GM15510 (cell line): ENCODE results near the gene RNF144A.

Source experiments
- POLR2A ChIP-seq: IDR thresholded peaks from 3 replicates; pipeline ENCODE4 v1.6.1; 2011; ENCODE audit warnings: borderline replicate concordance; ENCODE audit not compliant: insufficient read length; ENCODE audit errors: extremely low read depth

The RNF144A gene, protein sequence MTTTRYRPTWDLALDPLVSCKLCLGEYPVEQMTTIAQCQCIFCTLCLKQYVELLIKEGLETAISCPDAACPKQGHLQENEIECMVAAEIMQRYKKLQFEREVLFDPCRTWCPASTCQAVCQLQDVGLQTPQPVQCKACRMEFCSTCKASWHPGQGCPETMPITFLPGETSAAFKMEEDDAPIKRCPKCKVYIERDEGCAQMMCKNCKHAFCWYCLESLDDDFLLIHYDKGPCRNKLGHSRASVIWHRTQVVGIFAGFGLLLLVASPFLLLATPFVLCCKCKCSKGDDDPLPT

DNA sequence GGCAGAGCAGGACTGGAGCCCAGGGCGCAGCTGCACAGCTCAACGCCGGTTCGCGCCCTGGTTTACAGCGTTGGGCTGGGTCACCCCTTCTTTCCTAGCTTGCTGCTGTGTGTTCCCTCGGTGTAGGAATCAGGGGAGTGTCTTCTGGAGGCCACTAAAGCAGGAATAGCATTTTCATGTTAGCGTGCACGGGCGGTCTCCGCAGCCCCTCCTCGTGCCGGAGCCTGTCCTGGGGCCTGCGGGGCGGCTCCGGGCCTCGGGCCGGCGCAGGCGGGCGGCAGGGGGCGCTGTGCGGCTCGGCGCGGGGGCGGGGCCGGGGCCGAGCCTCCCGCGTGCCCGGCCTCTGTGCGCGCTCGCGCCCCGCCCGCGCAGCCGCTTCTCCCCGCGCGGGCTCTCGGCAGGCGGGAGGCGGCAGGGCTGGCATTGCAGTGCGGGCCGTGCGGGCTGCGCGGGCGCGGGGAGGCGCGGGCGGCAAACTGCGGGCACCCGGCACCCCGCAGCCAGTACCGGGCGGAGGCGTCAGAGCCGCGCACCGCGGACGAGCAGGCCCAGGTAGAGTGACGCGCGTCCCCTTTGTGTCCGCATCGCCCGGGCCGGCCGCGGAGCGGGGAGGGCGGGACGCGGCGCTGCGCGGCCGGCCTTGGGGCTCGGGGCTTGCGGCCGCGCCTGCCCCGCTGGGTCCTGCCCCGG, at the start of gene RNF144A:
Gene RNF144A (plus strand): TSS at position 342 of the 690 bp plus-strand sequence. CDS start 79,515 bp downstream, outside the sequence.
- TF ChIP-seq POLR2A, result peak; percentile 30

DNA sequence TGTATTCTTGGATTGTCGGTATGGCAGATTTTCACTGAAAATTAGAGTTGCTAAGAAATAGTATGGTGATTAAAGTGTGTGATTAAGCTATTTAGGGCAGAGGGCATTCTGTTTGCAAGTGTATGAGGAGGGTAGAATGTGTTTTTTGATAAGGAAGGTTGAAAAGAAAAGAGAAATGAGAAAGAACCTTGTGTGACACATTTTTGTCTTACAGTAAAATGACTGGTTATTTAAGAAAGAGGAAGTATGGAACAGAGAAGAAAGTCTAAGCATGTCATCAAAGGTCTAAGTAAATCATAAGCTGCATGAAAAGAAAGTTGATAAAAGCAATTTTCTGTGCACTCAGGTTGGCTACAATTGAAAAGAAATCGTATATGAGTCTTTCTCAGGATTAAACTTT, 44.8 kb upstream of the RNF144A start:
- no peak for TF ChIP-seq POLR2A

DNA sequence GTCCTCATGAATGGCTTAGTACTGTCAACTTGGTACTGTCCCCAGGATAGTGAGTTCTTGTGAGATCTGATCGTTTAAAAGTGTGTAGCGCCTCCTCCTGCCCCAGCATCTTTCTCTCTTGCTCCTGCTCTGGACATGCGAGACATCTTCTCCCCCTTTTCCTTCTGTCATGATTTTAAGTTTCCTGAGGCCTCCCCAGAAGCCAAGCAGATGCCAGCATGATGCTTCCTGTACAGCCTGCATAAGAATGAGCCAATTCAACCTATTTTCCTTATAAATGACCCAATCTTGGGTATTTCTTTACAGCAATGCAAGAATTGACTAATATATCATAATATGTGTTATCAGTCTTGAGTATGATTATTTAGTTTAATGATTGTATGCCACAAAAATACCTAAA, 43.2 kb upstream of the RNF144A start:
- no peak for TF ChIP-seq POLR2A

DNA sequence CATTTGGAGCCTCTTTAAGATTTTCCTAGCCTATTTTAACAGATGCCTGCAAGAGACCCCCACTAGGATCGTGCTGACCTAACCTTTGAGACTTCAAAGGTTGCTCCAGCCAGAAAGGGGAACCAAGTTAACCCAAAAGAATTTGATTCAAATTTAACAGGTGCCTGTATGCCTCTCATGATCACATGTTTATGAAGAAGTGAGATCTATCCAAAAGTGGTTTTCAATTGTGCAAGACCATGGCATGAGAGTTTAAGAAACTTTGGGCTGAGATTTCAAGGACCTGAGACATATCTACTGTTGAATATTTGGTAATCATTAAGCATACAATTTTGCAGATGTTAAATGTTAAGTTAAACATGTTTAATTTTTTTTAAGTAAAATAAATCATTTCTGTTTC, 40.9 kb upstream of the RNF144A start:
- TF ChIP-seq POLR2A, result no peak

DNA sequence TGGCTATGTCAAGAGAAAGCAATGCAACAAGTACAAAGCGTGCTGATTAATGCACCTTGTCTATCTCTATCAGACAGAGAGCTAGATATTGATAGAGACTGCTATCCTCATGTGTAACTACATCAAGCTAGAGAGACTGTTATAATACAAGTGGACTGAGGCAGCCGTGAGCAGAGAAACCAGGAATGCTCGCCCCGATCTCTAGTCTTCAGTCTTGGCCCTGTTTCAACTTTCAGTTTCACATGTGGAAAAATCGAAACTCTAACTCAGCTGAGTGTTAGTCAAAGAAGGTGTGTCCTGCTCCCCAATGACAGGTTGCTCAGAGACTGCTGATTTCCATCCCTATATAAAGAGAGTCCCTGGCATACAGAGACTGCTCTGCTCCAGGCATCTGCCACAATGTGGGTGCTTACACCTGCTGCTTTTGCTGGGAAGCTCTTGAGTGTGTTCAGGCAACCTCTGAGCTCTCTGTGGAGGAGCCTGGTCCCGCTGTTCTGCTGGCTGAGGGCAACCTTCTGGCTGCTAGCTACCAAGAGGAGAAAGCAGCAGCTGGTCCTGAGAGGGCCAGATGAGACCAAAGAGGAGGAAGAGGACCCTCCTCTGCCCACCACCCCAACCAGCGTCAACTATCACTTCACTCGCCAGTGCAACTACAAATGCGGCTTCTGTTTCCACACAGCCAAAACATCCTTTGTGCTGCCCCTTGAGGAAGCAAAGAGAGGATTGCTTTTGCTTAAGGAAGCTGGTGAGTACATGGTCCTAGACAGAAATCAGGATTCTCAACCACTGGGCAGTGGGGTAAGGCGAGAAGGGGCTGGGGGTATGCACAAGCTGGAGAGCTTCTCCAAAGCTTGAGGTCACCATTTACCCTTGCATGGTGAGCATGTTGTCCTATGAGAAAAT, 39.6 kb upstream of the RNF144A start, which contains the start of gene RSAD2:
Gene RSAD2 (plus strand): TSS at position 376 of the 903 bp plus-strand sequence. CDS start 24 bp downstream, at position 400.
- TF ChIP-seq POLR2A, result no peak

DNA sequence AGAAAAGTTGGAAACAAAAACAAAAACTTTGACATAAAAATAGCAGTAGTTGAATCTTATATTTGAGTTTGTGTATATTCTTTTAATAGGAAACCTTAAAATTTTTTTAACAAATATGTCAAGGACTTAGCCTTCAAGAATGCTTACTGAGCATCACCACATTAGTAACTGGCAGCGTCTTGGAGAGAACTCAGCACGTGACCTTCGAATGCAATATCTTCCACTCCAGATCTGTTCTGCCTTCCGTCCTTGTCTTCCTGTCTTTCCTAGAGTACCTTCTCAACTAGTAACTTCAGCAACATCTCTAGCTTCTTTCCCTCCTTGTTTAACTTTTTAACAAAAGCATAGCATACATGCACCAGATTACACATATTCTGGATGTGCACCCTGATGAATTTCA, 38.7 kb upstream of the RNF144A start:
- no peak for TF ChIP-seq POLR2A

DNA sequence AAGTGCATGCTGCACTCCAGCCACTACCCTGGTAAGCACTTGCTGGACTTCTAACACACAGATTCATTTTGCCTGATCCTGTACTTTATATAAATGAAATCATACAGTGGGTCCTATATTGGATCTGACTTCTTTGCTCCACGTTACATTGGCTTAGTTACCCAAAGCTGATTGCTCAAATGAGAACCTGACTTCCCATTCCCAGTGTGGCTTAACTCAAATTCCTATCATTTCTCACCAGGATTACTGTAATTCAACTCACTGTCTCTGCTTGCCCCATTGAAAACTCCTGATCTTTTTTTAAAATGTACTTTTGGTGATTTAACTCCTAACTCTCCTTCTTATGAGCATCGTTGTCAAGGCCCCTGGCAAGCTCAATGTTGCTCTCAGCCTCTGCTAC, 38.2 kb upstream of the RNF144A start:
- TF ChIP-seq POLR2A, result no peak

DNA sequence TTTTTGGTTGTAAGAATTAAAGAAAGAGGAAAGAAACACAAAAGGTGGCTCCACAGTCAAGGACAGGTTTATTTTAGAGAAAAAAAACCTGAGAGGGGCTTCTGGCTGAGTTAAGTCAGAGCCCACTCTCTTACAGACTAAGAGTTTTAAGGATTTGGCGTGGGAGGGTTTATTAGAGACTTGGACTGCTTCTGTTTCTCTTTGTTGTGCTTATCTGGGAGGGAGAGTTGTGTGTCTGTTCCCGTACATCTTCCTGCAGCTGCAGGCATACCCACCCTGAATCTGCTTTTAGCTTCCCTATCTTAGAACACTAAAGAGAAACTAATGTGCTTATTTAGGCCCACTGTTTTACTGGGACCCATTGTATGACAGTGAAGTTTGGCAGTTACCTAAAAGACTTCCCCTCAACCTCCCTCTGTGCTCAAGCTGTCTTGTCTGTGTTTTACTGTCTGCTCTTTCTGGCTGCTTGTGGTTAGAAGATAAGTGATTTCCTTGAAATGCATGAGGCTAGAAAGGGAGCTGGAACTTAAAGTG, 36.9 kb upstream of the RNF144A start:
- TF ChIP-seq POLR2A, result no peak

DNA sequence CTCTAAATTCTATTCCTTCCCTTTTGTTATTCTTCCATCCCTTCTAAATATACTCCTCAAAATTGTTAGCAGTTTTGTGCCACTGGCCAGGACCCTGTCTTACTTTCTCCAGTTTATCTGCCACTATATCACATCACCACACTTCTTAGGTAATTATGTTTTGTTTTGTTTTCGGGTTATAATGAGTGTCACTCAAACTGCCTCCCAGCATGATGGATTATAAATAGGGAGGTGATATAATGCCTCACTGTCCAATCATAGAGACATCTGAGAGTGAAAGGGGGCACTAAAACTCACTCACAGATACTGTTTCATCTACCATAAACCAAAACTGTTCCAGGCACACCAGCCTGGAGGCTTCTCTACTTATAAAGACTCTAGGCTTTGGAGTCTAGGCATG, 36.2 kb upstream of the RNF144A start:
- no peak for TF ChIP-seq POLR2A

DNA sequence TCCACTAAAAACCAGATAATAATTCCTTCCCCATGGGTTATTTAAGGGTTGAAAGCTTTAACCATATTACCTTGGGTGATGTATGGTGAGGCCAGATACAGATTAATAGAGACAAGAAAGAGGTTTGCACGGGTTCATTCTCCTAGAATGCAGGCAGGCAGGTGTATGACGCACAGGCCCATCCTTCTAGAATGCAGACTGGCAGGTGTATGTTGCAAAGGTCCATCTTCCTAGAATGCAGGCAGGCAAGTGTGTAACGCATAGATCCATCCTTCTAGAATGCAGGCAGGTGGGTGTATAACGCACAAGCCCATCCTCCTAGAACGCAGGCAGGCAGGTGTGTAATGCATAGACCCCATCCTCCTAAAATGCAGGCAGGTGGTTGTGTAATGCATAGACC, 35.7 kb upstream of the RNF144A start:
- no peak for TF ChIP-seq POLR2A

DNA sequence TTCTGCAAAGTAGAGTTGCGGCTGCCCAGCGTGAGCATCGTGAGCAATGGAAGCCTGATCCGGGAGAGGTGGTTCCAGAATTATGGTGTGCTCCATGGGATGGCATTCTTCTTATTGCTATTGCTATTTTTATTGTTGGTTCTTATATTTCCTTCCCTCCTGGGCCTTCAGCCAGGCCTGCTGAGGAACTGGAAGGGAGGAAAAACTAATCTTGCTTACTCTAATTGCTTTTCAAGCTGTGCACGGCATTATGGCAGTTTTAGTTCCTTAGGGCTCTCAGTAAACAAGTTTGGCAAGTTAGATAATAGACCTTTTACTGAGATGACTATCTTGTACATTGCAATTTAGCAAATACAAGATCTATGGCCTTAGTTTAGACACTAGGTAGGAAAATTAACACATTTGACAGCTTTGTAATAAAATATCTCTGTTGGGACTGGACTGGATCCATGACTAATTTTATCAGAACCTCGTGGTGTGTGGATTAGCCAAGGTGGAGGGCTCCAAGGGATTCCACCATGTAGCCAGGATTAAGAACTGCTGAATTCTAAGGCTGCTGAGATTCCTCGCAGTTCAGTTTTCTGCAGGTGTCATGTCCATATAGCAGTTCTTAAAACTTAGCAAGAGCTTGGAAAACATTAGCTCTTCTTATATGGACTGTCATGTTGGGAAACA, 33.6 kb upstream of the RNF144A start:
- TF ChIP-seq POLR2A, result no peak

DNA sequence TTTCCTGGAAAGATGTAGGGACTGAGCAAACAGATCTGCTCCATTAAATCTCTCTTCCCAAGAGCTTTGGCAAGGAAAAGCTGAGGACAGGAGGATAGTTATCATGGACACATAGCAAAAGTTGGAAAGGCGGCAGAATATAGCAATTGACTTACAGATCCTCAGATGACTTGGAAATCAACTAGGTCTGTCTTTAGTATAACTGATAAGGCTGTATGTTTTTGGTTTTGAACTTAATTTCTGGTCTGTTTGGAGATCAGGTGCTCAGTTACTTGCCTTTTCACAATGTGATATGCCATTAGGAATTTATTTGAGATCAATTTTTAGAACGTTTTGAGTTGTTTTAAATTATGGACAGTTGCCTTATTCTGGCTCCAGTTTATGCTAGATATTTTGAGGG, 31.7 kb upstream of the RNF144A start:
- TF ChIP-seq POLR2A, result no peak

DNA sequence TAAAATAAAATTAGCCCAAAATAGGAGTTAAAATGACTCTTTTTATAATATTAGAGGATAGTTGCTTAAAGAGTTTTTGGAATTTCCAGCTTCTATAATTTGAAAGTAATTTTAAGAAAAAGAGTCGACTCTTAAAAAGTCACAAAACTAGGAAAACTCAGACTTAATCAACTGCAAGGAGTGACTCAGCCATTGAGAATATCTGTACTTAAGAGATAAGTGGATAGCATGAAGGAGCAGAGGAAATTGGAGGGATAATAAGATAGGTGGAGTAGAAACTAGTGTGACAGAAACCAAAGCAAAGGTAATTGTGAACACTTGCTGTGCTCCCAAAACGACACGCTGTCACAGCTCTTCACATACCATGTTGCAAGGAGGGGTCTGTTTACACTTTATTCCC, 31.2 kb upstream of the RNF144A start:
- no peak for TF ChIP-seq POLR2A

DNA sequence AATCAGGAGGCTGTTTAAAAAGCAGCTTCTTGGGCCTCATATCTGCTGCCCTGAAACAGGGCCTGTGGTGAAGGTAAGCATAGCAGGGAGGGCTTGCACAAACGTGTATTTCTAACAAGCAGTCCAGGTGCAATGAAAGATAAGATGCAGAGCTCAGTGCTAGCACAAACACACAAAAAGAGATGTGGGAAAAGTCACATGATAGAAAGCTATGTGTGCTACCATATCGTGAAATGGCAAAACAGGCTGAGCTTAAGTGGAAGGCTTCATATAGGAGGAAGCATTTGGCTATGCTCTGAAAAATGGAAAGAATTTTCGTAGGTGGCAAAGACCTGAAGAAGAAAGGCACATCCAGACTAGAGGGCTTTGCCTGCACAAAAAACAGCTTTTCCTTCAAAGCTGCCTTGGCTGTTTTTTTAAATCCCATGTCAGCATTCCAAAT, 29.4 kb upstream of the RNF144A start:
- no peak for TF ChIP-seq POLR2A
